Peyer's patch (tissue), 4 donors: ENCODE measurements around the gene ZNF618. TPM values are rescaled to one million over a fixed set of nuclear protein-coding genes. Genes with fewer than 3 reads are reported as not detected.

Experiments used
- DNase-seq, 3 donors: peaks; one replicate each; pipeline ENCODE4 v3.0.0-alpha.2; 2017 to 2019
- H3K27ac ChIP-seq, 4 donors: fragments of 200-600 bp; sonication (generic); one replicate each; pipeline ENCODE4 v1.5.1; 2016 to 2019
- H3K27me3 ChIP-seq, 2 donors: fragments of 200-600 bp; sonication (generic); one replicate each; pipeline ENCODE4 v1.5.1; 2019
- H3K36me3 ChIP-seq, 3 donors: fragments of 200-600 bp; sonication (generic); one replicate each; pipeline ENCODE4 v1.5.1; 2016 to 2019
- H3K4me1 ChIP-seq, 4 donors: fragments of 200-600 bp; sonication (generic); one replicate each; pipeline ENCODE4 v1.5.1; 2016 to 2019
- H3K4me3 ChIP-seq, 4 donors: fragments of 200-600 bp; sonication (generic); 1 replicate in 3 of 4; 2 replicates in 1 of 4; pipeline ENCODE4 v1.5.1; 2016 to 2019; ENCODE audit warnings: mild to moderate bottlenecking in 1 of 4
- H3K9me3 ChIP-seq, 4 donors: fragments of 200-600 bp; sonication (generic); one replicate each; pipeline ENCODE4 v1.5.1; 2016 to 2019; ENCODE audit warnings: mild to moderate bottlenecking in 1 of 4
- POLR2A ChIP-seq, 2 donors: fragments of 450-650 bp; IDR thresholded peaks; one replicate each; pipeline ENCODE4 v1.5.1; 2017; ENCODE audit warnings: antibody characterized with exemption in 2 of 2, mild to moderate bottlenecking in 2 of 2, moderate library complexity in 2 of 2
- total RNA-seq, 4 donors: library from RNA; depleted of rRNA; stranded (reverse); fragments of >200 nt; gene quantifications; one replicate each; pipeline ENCODE4 v1.1.0, GENCODE V29; 2016
- TF ChIP-seq, protein P1 (sequence below), 6 experiments: fragments of 450-650 bp in 4 of 6; fragments of 200-600 bp in 2 of 6; sonication (generic) in 1 of 6; IDR thresholded peaks; one replicate each; pipeline ENCODE4 v1.5.1; 2017 to 2019; ENCODE audit warnings: antibody characterized with exemption in 6 of 6, mild to moderate bottlenecking in 3 of 6, moderate library complexity in 1 of 6

The ZNF618 gene
- total RNA-seq, 4 donors from 2014 or later: 2.8 to 26.4 (median 4.1) TPM

- Histone ChIP-seq H3K27me3 (peaks cover 0 to 7% of the 10 kb centered on the region in 2 donors), H3K27ac (no peak overlapping the region), H3K9me3 (peaks cover 0 to 5% (median 0%) of the 10 kb centered on the region in 4 donors), H3K36me3 (no peaks in the 10 kb centered on the region), H3K4me1 (peaks cover 0 to 15% (median 0%) of the 10 kb centered on the region in 4 donors), H3K4me3 (no peak overlapping the region)
- TF ChIP-seq, protein P1, sequence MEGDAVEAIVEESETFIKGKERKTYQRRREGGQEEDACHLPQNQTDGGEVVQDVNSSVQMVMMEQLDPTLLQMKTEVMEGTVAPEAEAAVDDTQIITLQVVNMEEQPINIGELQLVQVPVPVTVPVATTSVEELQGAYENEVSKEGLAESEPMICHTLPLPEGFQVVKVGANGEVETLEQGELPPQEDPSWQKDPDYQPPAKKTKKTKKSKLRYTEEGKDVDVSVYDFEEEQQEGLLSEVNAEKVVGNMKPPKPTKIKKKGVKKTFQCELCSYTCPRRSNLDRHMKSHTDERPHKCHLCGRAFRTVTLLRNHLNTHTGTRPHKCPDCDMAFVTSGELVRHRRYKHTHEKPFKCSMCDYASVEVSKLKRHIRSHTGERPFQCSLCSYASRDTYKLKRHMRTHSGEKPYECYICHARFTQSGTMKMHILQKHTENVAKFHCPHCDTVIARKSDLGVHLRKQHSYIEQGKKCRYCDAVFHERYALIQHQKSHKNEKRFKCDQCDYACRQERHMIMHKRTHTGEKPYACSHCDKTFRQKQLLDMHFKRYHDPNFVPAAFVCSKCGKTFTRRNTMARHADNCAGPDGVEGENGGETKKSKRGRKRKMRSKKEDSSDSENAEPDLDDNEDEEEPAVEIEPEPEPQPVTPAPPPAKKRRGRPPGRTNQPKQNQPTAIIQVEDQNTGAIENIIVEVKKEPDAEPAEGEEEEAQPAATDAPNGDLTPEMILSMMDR (IDR thresholded peaks at IDR 0.05): no peak
- TF ChIP-seq POLR2A (IDR thresholded peaks at IDR 0.05): no peak
- DNase-seq: no peak
Measured at GRCh38 chr9:114102484-114102883, 226.4 kb downstream of the ZNF618 start.

DNA sequence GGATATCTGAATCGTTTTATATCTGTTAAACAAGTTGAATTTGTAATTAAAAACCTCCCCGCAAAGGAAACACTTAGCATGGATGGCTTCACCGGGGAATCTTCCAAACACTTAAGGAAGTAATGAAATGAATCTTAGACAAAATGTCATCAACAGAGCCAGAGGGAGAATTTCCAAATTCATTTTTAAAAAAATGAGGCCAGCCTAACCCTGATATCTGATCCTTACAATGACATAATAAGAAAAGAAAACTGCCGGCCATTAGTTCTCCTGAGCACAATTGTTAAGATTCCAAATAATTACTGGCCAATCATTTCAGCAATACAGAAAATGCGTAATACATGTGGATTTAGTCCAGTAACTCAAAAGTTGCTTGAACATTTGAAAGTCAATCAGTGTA is 229.1 kb downstream of the ZNF618 start:
- Histone ChIP-seq H3K4me3 (no peak overlapping the region), H3K27me3 (no peaks in the 10 kb centered on the region), H3K27ac (no peak overlapping the region), H3K4me1 (no peaks in the 10 kb centered on the region), H3K9me3 (peaks cover 0 to 5% (median 0%) of the 10 kb centered on the region in 4 donors), H3K36me3 (no peaks in the 10 kb centered on the region)
- no peak for TF ChIP-seq POLR2A (IDR thresholded peaks at IDR 0.05)
- TF ChIP-seq, protein P1 (IDR thresholded peaks at IDR 0.05): no peak
- no peak for DNase-seq

Other genes with a start within 250 kb of the ZNF618 start
- 1 to 10 TPM in 1 of 4 donors, not detected in 3; 4.4 TPM for gene AMBP, start 202.0 kb downstream of the ZNF618 start, total RNA-seq
- gene KIF12, start 223.0 kb downstream of the ZNF618 start, total RNA-seq: 10 to 100 TPM; 23.6 to 85.3 (median 41.3) TPM